CD4-positive, CD25-positive, alpha-beta regulatory T cell (primary cell): ENCODE measurements around the gene TRIM50. TPM values are rescaled to one million over a fixed set of nuclear protein-coding genes. Genes with fewer than 3 reads are reported as not detected.

Source experiments
- ATAC-seq, 2 donors: fragments of 150-1000 bp; cut with Tn5 transposase; one replicate each; pipeline ENCODE4 v1.10.0; 2021; ENCODE audit warnings: low read depth in 2 of 2, moderate number of reproducible peaks in 2 of 2, moderate library complexity in 1 of 2
- DNase-seq, 3 donors: peaks; one replicate each; pipeline versions ENCODE4 v3.0.0 to v3.0.0-alpha.2; 2012 to 2022; ENCODE audit warnings: mixed read lengths in 1 of 3
- H3K27ac ChIP-seq: one replicate; pipeline ENCODE4 v1.7.0; 2013; ENCODE audit warnings: mild to moderate bottlenecking, low read length; ENCODE audit not compliant: insufficient read depth, poor library complexity, severe bottlenecking
- H3K27me3 ChIP-seq: one replicate; pipeline ENCODE4 v1.7.0; 2013; ENCODE audit warnings: low read length; ENCODE audit not compliant: control insufficient read depth, insufficient read depth
- H3K36me3 ChIP-seq: one replicate; pipeline ENCODE4 v1.7.0; 2013; ENCODE audit warnings: mild to moderate bottlenecking, low read length, moderate library complexity; ENCODE audit not compliant: control insufficient read depth, insufficient read depth
- H3K4me1 ChIP-seq: 2 replicates; pipeline ENCODE4 v1.7.0; 2013; ENCODE audit warnings: mild to moderate bottlenecking, low read length; ENCODE audit not compliant: insufficient read depth, control insufficient read depth, poor library complexity, severe bottlenecking
- H3K4me3 ChIP-seq: one replicate; pipeline ENCODE4 v1.7.0; 2013; ENCODE audit warnings: low read depth, mild to moderate bottlenecking, low read length, moderate library complexity
- H3K9me3 ChIP-seq, 2 experiments: 1 replicate in 1 of 2; 2 replicates in 1 of 2; pipeline ENCODE4 v1.7.0; 2013; ENCODE audit warnings: low read length in 2 of 2, mild to moderate bottlenecking in 1 of 2, moderate library complexity in 1 of 2; ENCODE audit not compliant: control insufficient read depth in 2 of 2
- H3K27ac Mint-ChIP-seq, 3 donors: one replicate each; pipeline ENCODE4 v1.8.0; 2020 to 2022; ENCODE audit warnings: mild to moderate bottlenecking in 3 of 3, mixed read lengths in 3 of 3, moderate library complexity in 2 of 3
- H3K27me3 Mint-ChIP-seq: one replicate; pipeline ENCODE4 v1.8.0; 2022; ENCODE audit warnings: mild to moderate bottlenecking, mixed read lengths
- H3K36me3 Mint-ChIP-seq: one replicate; pipeline ENCODE4 v1.8.0; 2020; ENCODE audit warnings: mixed read lengths
- H3K4me1 Mint-ChIP-seq, 4 donors: one replicate each; pipeline ENCODE4 v1.8.0; 2020 to 2022; ENCODE audit warnings: mixed read lengths in 4 of 4, mild to moderate bottlenecking in 1 of 4
- H3K4me3 Mint-ChIP-seq, 4 donors: one replicate each; pipeline ENCODE4 v1.8.0; 2020 to 2022; ENCODE audit warnings: mild to moderate bottlenecking in 4 of 4, mixed read lengths in 4 of 4, moderate library complexity in 3 of 4
- H3K9me3 Mint-ChIP-seq, 7 donors: one replicate each; pipeline ENCODE4 v1.8.0; 2020 to 2022; ENCODE audit warnings: mixed read lengths in 7 of 7, mild to moderate bottlenecking in 3 of 7, moderate library complexity in 2 of 7
- polyA plus RNA-seq, 4 donors: library from polyadenylated mRNA; unstranded; fragments of 300-500 nt; fragmentation: Illumina TruSeq; gene quantifications; one replicate each; pipeline ENCODE4 v1.2.3, GENCODE V29; 2021
- total RNA-seq: library from RNA; stranded (reverse); gene quantifications from one replicate; pipeline ENCODE4 v1.2.3, GENCODE V29; 2022

The TRIM50 gene
- total and polyA plus RNA-seq, 5 donors from 2014 or later, result not detected

GRCh38 chr7:73345951-73346350 is 18.1 kb upstream of the TRIM50 start:
- H3K4me3 ChIP-seq, result no peak overlapping the region
- no peaks in the 10 kb centered on the region for H3K36me3 ChIP-seq
- H3K27me3 ChIP-seq, result no peaks in the 10 kb centered on the region
- Mint-ChIP-seq H3K4me1 (no peaks in the 10 kb centered on the region), H3K36me3 (no peaks in the 10 kb centered on the region), H3K27ac (no peak overlapping the region), H3K4me3 (no peak overlapping the region), H3K27me3 (peaks cover 39% of the 10 kb centered on the region), H3K9me3 (peaks cover 0 to 2% (median 0%) of the 10 kb centered on the region in 7 donors)
- ATAC-seq (no peak), DNase-seq (no peak)
- no peaks in the 10 kb centered on the region for H3K4me1 ChIP-seq
- H3K9me3 ChIP-seq, result no peaks in the 10 kb centered on the region
- H3K27ac ChIP-seq, result no peak overlapping the region

- ATAC-seq (no peak), DNase-seq (no peak)
- Histone ChIP-seq H3K9me3 (no peaks in the 10 kb centered on the region), H3K27me3 (no peaks in the 10 kb centered on the region), H3K36me3 (no peaks in the 10 kb centered on the region), H3K27ac (no peak overlapping the region), H3K4me1 (no peaks in the 10 kb centered on the region), H3K4me3 (no peak overlapping the region)
- Mint-ChIP-seq H3K27ac (no peak overlapping the region), H3K4me1 (no peaks in the 10 kb centered on the region), H3K36me3 (no peaks in the 10 kb centered on the region), H3K4me3 (no peak overlapping the region), H3K9me3 (peaks cover 0 to 2% (median 0%) of the 10 kb centered on the region in 7 donors), H3K27me3 (peaks cover 41% of the 10 kb centered on the region)
These were observed 17.7 kb upstream of the TRIM50 start for GRCh38 chr7:73345538-73345937.

- no peaks in the 10 kb centered on the region for H3K9me3 ChIP-seq
- no peak overlapping the region for H3K27ac ChIP-seq
- H3K4me3 Mint-ChIP-seq, result no peak overlapping the region
- DNase-seq (no peak), ATAC-seq (no peak)
- H3K4me1 ChIP-seq, result no peaks in the 10 kb centered on the region
- peaks cover 41% of the 10 kb centered on the region for H3K27me3 Mint-ChIP-seq
- no peaks in the 10 kb centered on the region for H3K36me3 ChIP-seq
- peaks cover 0 to 2% (median 0%) of the 10 kb centered on the region in 7 donors for H3K9me3 Mint-ChIP-seq
- H3K36me3 Mint-ChIP-seq, result no peaks in the 10 kb centered on the region
- H3K27ac Mint-ChIP-seq, result peak overlapping the region in 1 of 3 donors; percentile 11
- no peaks in the 10 kb centered on the region for H3K27me3 ChIP-seq
- H3K4me1 Mint-ChIP-seq, result no peaks in the 10 kb centered on the region
- H3K4me3 ChIP-seq, result no peak overlapping the region
These were observed 15.9 kb upstream of the TRIM50 start for GRCh38 chr7:73343671-73344380.

GRCh38 chr7:73342645-73343044 is 14.8 kb upstream of the TRIM50 start:
- Mint-ChIP-seq H3K9me3 (peaks cover 0 to 2% (median 0%) of the 10 kb centered on the region in 7 donors), H3K4me3 (no peak overlapping the region), H3K36me3 (no peaks in the 10 kb centered on the region), H3K27ac (no peak overlapping the region), H3K4me1 (no peaks in the 10 kb centered on the region), H3K27me3 (peaks cover 35% of the 10 kb centered on the region)
- Histone ChIP-seq H3K27ac (no peak overlapping the region), H3K9me3 (no peaks in the 10 kb centered on the region), H3K4me1 (no peaks in the 10 kb centered on the region), H3K27me3 (no peaks in the 10 kb centered on the region), H3K4me3 (no peak overlapping the region), H3K36me3 (no peaks in the 10 kb centered on the region)
- DNase-seq (no peak), ATAC-seq (no peak)

GRCh38 chr7:73341877-73342276 is 14.0 kb upstream of the TRIM50 start:
- DNase-seq (no peak), ATAC-seq (no peak)
- H3K27me3 ChIP-seq, result no peaks in the 10 kb centered on the region
- Mint-ChIP-seq H3K9me3 (peaks cover 0 to 2% (median 0%) of the 10 kb centered on the region in 7 donors), H3K36me3 (no peaks in the 10 kb centered on the region), H3K27ac (no peak overlapping the region), H3K4me1 (no peaks in the 10 kb centered on the region), H3K27me3 (peaks cover 34% of the 10 kb centered on the region), H3K4me3 (no peak overlapping the region)
- no peak overlapping the region for H3K27ac ChIP-seq
- no peaks in the 10 kb centered on the region for H3K4me1 ChIP-seq
- H3K9me3 ChIP-seq, result no peaks in the 10 kb centered on the region
- H3K4me3 ChIP-seq, result no peak overlapping the region
- H3K36me3 ChIP-seq, result no peaks in the 10 kb centered on the region

GRCh38 chr7:73340514-73340913 is 12.6 kb upstream of the TRIM50 start:
- Histone ChIP-seq H3K27ac (no peak overlapping the region), H3K4me1 (no peaks in the 10 kb centered on the region), H3K27me3 (no peaks in the 10 kb centered on the region), H3K9me3 (no peaks in the 10 kb centered on the region), H3K36me3 (no peaks in the 10 kb centered on the region), H3K4me3 (no peak overlapping the region)
- Mint-ChIP-seq H3K4me3 (no peak overlapping the region), H3K9me3 (no peaks in the 10 kb centered on the region), H3K27me3 (peaks cover 32% of the 10 kb centered on the region), H3K27ac (no peak overlapping the region), H3K4me1 (no peaks in the 10 kb centered on the region), H3K36me3 (no peaks in the 10 kb centered on the region)
- ATAC-seq (no peak), DNase-seq (no peak)

- Histone ChIP-seq H3K4me3 (no peak overlapping the region), H3K27me3 (no peaks in the 10 kb centered on the region), H3K36me3 (no peaks in the 10 kb centered on the region), H3K9me3 (no peaks in the 10 kb centered on the region), H3K4me1 (no peaks in the 10 kb centered on the region), H3K27ac (no peak overlapping the region)
- Mint-ChIP-seq H3K36me3 (no peaks in the 10 kb centered on the region), H3K27ac (no peak overlapping the region), H3K4me3 (no peak overlapping the region), H3K27me3 (peaks cover 24% of the 10 kb centered on the region), H3K9me3 (no peaks in the 10 kb centered on the region), H3K4me1 (no peaks in the 10 kb centered on the region)
- no peak for DNase-seq
- no peak for ATAC-seq
These were observed 10.4 kb upstream of the TRIM50 start for GRCh38 chr7:73338321-73338720.

- Histone ChIP-seq H3K4me3 (no peak overlapping the region), H3K27ac (no peak overlapping the region), H3K27me3 (no peaks in the 10 kb centered on the region), H3K36me3 (no peaks in the 10 kb centered on the region), H3K4me1 (no peaks in the 10 kb centered on the region), H3K9me3 (no peaks in the 10 kb centered on the region)
- no peaks in the 10 kb centered on the region for H3K36me3 Mint-ChIP-seq
- ATAC-seq (no peak), DNase-seq (no peak)
- H3K27ac Mint-ChIP-seq, result peak overlapping the region in 1 of 3 donors; percentile 32
- H3K4me1 Mint-ChIP-seq, result no peaks in the 10 kb centered on the region
- H3K9me3 Mint-ChIP-seq, result peaks cover 0 to 2% (median 0%) of the 10 kb centered on the region in 7 donors
- no peak overlapping the region for H3K4me3 Mint-ChIP-seq
- peaks cover 6% of the 10 kb centered on the region for H3K27me3 Mint-ChIP-seq
These were observed 4.6 kb upstream of the TRIM50 start for GRCh38 chr7:73332447-73332846.
